Keratinocyte (primary cell): Measurements from ENCODE around the gene HTR3C.

Experiments
- CTCF ChIP-seq, 3 experiments: IDR thresholded peaks in 1 of 3; conservative IDR thresholded peaks in 1 of 3; optimal IDR thresholded peaks in 1 of 3; 2 replicates in 2 of 3; 3 replicates in 1 of 3; pipeline versions ENCODE3 to v1.5.1; 2011; ENCODE audit warnings: low read length in 3 of 3, mild to moderate bottlenecking in 3 of 3, moderate library complexity in 2 of 3, control low read depth in 1 of 3, inconsistent platforms in 1 of 3; ENCODE audit not compliant: insufficient read depth in 2 of 3; ENCODE audit errors: extremely low read depth in 1 of 3
- EZH2 ChIP-seq: IDR thresholded peaks from one replicate; pipeline ENCODE4 v1.6.1; 2012; ENCODE audit warnings: inconsistent platforms, mild to moderate bottlenecking, low read length, moderate library complexity

DNA sequence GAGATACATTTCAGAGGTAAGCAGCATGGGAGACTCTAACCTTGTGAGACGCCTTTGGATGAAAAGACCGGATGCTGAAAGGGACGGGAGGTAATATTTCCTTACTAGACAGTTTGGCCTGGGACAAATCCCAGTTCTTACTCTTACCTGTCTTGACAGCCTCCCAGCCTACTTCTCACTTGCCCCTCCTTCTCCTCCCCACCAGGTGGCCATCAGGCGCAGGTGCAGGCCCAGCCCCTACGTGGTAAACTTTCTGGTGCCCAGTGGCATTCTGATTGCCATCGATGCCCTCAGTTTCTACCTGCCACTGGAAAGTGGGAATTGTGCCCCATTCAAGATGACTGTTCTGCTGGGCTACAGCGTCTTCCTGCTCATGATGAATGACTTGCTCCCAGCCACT is 15.0 kb upstream of the HTR3C start:
- TF ChIP-seq CTCF (optimal IDR thresholded peaks at IDR 0.05 in 1 of 3, IDR thresholded peaks at IDR 0.05 in 1 of 3, conservative IDR thresholded peaks at IDR 0.05 in 1 of 3; ENCODE audit: extremely low read depth in 1 of 3, insufficient read depth in 2 of 3, low read length in 3 of 3) (peak in 1 of 3 experiments; percentile 4), EZH2 (no peak)
